SK-N-SH (cell line): ENCODE data around the gene PHOSPHO2. TPM values are rescaled to one million over a fixed set of nuclear protein-coding genes. Genes with fewer than 3 reads are reported as not detected.

ENCODE experiments used
- CTCF ChIA-PET: fragments of 300-600, 350-600 bp; formaldehyde crosslinking; extraction: SDS; loops from one replicate; lab custom pipeline; 2021; lab: Yijun Ruan, JAX
- POLR2A ChIA-PET: fragments of 350-600 bp; sonication (Branson Sonifier 250); formaldehyde crosslinking; extraction: SDS; loops from one replicate; lab custom pipeline; 2020; ENCODE audit warnings: antibody characterized with exemption, inconsistent platforms; lab: Yijun Ruan, JAX
- DNase-seq: peaks from one replicate; pipeline ENCODE4 v3.0.0; 2012
- H2AFZ ChIP-seq: fragments of 200-600 bp; sonication (generic); 2 replicates; pipeline ENCODE4 v1.8.1; 2016; ENCODE audit warnings: antibody characterized with exemption, mild to moderate bottlenecking, low read depth
- H3F3A ChIP-seq: fragments of 200-600 bp; sonication (generic); replicated peaks from 2 replicates; pipeline ENCODE3; 2016; ENCODE audit warnings: antibody characterized with exemption, mild to moderate bottlenecking; ENCODE audit not compliant: insufficient read depth
- H3K27ac ChIP-seq, 2 experiments: fragments of 200-500 bp in 1 of 2; fragments of 200-600 bp in 1 of 2; sonication (Bioruptor generic) in 1 of 2; sonication (generic), shearing (Covaris generic) in 1 of 2; 2 replicates each; pipeline versions ENCODE4 v1.5.1 to v1.6.1; 2014 to 2016; ENCODE audit warnings: low read depth in 2 of 2, inconsistent platforms in 1 of 2, low read length in 1 of 2, mild to moderate bottlenecking in 1 of 2, mixed read lengths in 1 of 2
- H3K27me3 ChIP-seq: fragments of 200-600 bp; sonication (generic), shearing (Covaris generic); 2 replicates; pipeline ENCODE4 v1.6.1; 2016; ENCODE audit warnings: mixed run types; ENCODE audit not compliant: insufficient read depth
- H3K36me3 ChIP-seq, 2 experiments: fragments of 200-500 bp in 1 of 2; fragments of 200-600 bp in 1 of 2; sonication (Bioruptor generic) in 1 of 2; sonication (generic) in 1 of 2; replicated peaks in 1 of 2; 2 replicates each; pipeline versions ENCODE3 to v1.5.1; 2014 to 2016; ENCODE audit warnings: low read length in 1 of 2, mild to moderate bottlenecking in 1 of 2; ENCODE audit not compliant: insufficient read depth in 2 of 2, control insufficient read depth in 1 of 2
- H3K4me1 ChIP-seq, 2 experiments: fragments of 200-500 bp in 1 of 2; fragments of 200-600 bp in 1 of 2; sonication (Bioruptor generic) in 1 of 2; sonication (generic), shearing (Covaris generic) in 1 of 2; 2 replicates each; pipeline versions ENCODE4 v1.5.1 to v1.6.1; 2014 to 2016; ENCODE audit warnings: low read depth in 1 of 2, low read length in 1 of 2, mixed run types in 1 of 2; ENCODE audit not compliant: insufficient read depth in 2 of 2, control insufficient read depth in 1 of 2
- H3K4me2 ChIP-seq: fragments of 200-600 bp; sonication (generic), shearing (Covaris generic); 2 replicates; pipeline ENCODE4 v1.6.1; 2017; ENCODE audit warnings: mixed run types
- H3K4me3 ChIP-seq, 2 experiments: fragments of 200-500 bp in 1 of 2; fragments of 200-600 bp in 1 of 2; sonication (Bioruptor generic) in 1 of 2; sonication (generic), shearing (Covaris generic) in 1 of 2; 2 replicates each; pipeline versions ENCODE4 v1.5.1 to v1.8.1; 2014 to 2016; ENCODE audit warnings: low read depth in 2 of 2, inconsistent platforms in 1 of 2, low read length in 1 of 2, mild to moderate bottlenecking in 1 of 2, mixed read lengths in 1 of 2, moderate library complexity in 1 of 2
- H3K79me2 ChIP-seq: fragments of 200-600 bp; sonication (generic); 2 replicates; pipeline ENCODE4 v1.8.1; 2017; ENCODE audit warnings: mild to moderate bottlenecking; ENCODE audit not compliant: insufficient read depth
- H3K9ac ChIP-seq: fragments of 200-600 bp; sonication (generic); 2 replicates; pipeline ENCODE4 v1.6.1; 2017; ENCODE audit warnings: mixed run types
- H3K9me2 ChIP-seq: fragments of 200-600 bp; sonication (generic); 2 replicates; pipeline ENCODE4 v1.6.1; 2017; ENCODE audit warnings: mixed run types
- H3K9me3 ChIP-seq: fragments of 200-600 bp; sonication (generic); 2 replicates; pipeline ENCODE4 v1.6.1; 2017; ENCODE audit warnings: mixed run types, mild to moderate bottlenecking, moderate library complexity
- H4K20me1 ChIP-seq: fragments of 200-600 bp; sonication (generic); 2 replicates; pipeline ENCODE4 v1.6.1; 2017; ENCODE audit warnings: mild to moderate bottlenecking, mixed run types; ENCODE audit not compliant: insufficient read depth
- ELF1 ChIP-seq: IDR thresholded peaks from 2 replicates; pipeline ENCODE4 v1.4.0; 2012
- EP300 ChIP-seq, 2 experiments: IDR thresholded peaks; 2 replicates each; pipeline versions ENCODE4 v1.4.0 to v1.6.1; 2012; ENCODE audit warnings: borderline replicate concordance in 1 of 2, low read depth in 1 of 2, low read length in 1 of 2
- FOSL2 ChIP-seq: IDR thresholded peaks from 2 replicates; pipeline ENCODE4 v1.4.0; 2012; ENCODE audit warnings: low read depth, mild to moderate bottlenecking, moderate library complexity, borderline replicate concordance
- FOXJ3 ChIP-seq: sonication (generic); formaldehyde crosslinking; IDR thresholded peaks from 2 replicates; pipeline ENCODE4 v1.5.1; 2020; ENCODE audit warnings: mild to moderate bottlenecking, missing genetic modification reagents
- FOXM1 ChIP-seq: IDR thresholded peaks from 2 replicates; pipeline ENCODE4 v1.4.0; 2012; ENCODE audit warnings: low read depth, mild to moderate bottlenecking
- MEF2A ChIP-seq: IDR thresholded peaks from 2 replicates; pipeline ENCODE4 v1.4.0; 2012; ENCODE audit warnings: low read depth, borderline replicate concordance
- PBX3 ChIP-seq: IDR thresholded peaks from 2 replicates; pipeline ENCODE4; 2012
- POLR2AphosphoS5 ChIP-seq: IDR thresholded peaks from 2 replicates; pipeline ENCODE4 v1.6.1; 2012; ENCODE audit warnings: low read depth, low read length
- RFX5 ChIP-seq: IDR thresholded peaks from 2 replicates; pipeline ENCODE4 v1.6.1; 2012; ENCODE audit warnings: mild to moderate bottlenecking, improper control_type of control experiment, low read length
- SIN3A ChIP-seq: IDR thresholded peaks from 2 replicates; pipeline ENCODE4 v1.6.1; 2012; ENCODE audit warnings: low read depth, mild to moderate bottlenecking, low read length, moderate library complexity, borderline replicate concordance
- SMC3 ChIP-seq: IDR thresholded peaks from 2 replicates; pipeline ENCODE4 v1.6.1; 2012; ENCODE audit warnings: low read depth, low read length, improper control_type of control experiment
- USF1 ChIP-seq: IDR thresholded peaks from 2 replicates; pipeline ENCODE4 v1.4.0; 2012; ENCODE audit warnings: low read depth, borderline replicate concordance
- USF2 ChIP-seq: fragments of 150-350 bp; IDR thresholded peaks from 2 replicates; pipeline ENCODE4 v1.6.1; 2017; ENCODE audit warnings: antibody characterized with exemption, low read length, low read depth, borderline replicate concordance
- WGBS: methylation state at CpG from one replicate; pipeline ENCODE4 v1.1.6; 2017; ENCODE audit warnings: low lambda C conversion rate; 5-methylcytosine and 5-hydroxymethylcytosine counted together
- polyA plus RNA-seq, 3 experiments: library from polyadenylated mRNA; depleted of rRNA; stranded (reverse); fragments of >200 nt; gene quantifications; 2 replicates each; pipeline ENCODE4 v1.2.3, GENCODE V29; 2012
- TF ChIP-seq, protein P1 (sequence below): IDR thresholded peaks from 2 replicates; pipeline ENCODE4 v1.6.1; 2012; ENCODE audit warnings: mild to moderate bottlenecking, low read depth, low read length, moderate library complexity
- TF ChIP-seq, protein P2 (sequence below): fragments of 150-350 bp; IDR thresholded peaks from 2 replicates; pipeline ENCODE4 v1.6.1; 2016; ENCODE audit warnings: mild to moderate bottlenecking, low read depth, low read length

Gene PHOSPHO2
- polyA plus RNA-seq, 1 of the 3 experiments (the other 2 are of a cell fraction): 1.1 TPM

- no peak overlapping the region for H3K4me2 ChIP-seq
- H3K9me2 ChIP-seq: no peaks in the 10 kb centered on the region
- no peak overlapping the region for H3K9ac ChIP-seq
- no peaks in the 10 kb centered on the region for H3F3A ChIP-seq
- POLR2A ChIA-PET: no interaction called here
- H3K36me3 ChIP-seq: peaks cover 1 to 10% of the 10 kb centered on the region in 2 experiments
- no peak overlapping the region for H3K4me3 ChIP-seq
- no peak overlapping the region for H2AFZ ChIP-seq
- no peaks in the 10 kb centered on the region for H3K79me2 ChIP-seq
- peaks cover 0 to 2% of the 10 kb centered on the region in 2 experiments; a peak in 1 of 4 replicates for H3K4me1 ChIP-seq
- 95% methylated on average over 2 of the region's 2 CpGs for WGBS
- DNase-seq: no peak
- no peaks in the 10 kb centered on the region for H3K27me3 ChIP-seq
- H4K20me1 ChIP-seq: no peaks in the 10 kb centered on the region
- H3K27ac ChIP-seq: no peak overlapping the region
- CTCF ChIA-PET: no interaction called here
- H3K9me3 ChIP-seq: no peaks in the 10 kb centered on the region
- no peak for TF ChIP-seq USF2
- no peak for TF ChIP-seq EP300 (IDR thresholded peaks at IDR 0.05; ENCODE audit: borderline replicate concordance in 1 of 2, low read depth in 1 of 2, low read length in 1 of 2)
- TF ChIP-seq, protein P1, sequence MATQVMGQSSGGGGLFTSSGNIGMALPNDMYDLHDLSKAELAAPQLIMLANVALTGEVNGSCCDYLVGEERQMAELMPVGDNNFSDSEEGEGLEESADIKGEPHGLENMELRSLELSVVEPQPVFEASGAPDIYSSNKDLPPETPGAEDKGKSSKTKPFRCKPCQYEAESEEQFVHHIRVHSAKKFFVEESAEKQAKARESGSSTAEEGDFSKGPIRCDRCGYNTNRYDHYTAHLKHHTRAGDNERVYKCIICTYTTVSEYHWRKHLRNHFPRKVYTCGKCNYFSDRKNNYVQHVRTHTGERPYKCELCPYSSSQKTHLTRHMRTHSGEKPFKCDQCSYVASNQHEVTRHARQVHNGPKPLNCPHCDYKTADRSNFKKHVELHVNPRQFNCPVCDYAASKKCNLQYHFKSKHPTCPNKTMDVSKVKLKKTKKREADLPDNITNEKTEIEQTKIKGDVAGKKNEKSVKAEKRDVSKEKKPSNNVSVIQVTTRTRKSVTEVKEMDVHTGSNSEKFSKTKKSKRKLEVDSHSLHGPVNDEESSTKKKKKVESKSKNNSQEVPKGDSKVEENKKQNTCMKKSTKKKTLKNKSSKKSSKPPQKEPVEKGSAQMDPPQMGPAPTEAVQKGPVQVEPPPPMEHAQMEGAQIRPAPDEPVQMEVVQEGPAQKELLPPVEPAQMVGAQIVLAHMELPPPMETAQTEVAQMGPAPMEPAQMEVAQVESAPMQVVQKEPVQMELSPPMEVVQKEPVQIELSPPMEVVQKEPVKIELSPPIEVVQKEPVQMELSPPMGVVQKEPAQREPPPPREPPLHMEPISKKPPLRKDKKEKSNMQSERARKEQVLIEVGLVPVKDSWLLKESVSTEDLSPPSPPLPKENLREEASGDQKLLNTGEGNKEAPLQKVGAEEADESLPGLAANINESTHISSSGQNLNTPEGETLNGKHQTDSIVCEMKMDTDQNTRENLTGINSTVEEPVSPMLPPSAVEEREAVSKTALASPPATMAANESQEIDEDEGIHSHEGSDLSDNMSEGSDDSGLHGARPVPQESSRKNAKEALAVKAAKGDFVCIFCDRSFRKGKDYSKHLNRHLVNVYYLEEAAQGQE: no peak
- no peak for TF ChIP-seq FOXM1
- no peak for TF ChIP-seq FOXJ3 (CRISPR knock-in tag)
- no peak for TF ChIP-seq FOSL2
- no peak for TF ChIP-seq POLR2AphosphoS5
- TF ChIP-seq RFX5: no peak
- no peak for TF ChIP-seq SIN3A
- no peak for TF ChIP-seq SMC3
- TF ChIP-seq ELF1: no peak
- TF ChIP-seq, protein P2, sequence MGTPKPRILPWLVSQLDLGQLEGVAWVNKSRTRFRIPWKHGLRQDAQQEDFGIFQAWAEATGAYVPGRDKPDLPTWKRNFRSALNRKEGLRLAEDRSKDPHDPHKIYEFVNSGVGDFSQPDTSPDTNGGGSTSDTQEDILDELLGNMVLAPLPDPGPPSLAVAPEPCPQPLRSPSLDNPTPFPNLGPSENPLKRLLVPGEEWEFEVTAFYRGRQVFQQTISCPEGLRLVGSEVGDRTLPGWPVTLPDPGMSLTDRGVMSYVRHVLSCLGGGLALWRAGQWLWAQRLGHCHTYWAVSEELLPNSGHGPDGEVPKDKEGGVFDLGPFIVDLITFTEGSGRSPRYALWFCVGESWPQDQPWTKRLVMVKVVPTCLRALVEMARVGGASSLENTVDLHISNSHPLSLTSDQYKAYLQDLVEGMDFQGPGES: no peak
- no peak for TF ChIP-seq USF1
- no peak for TF ChIP-seq MEF2A
- no peak for TF ChIP-seq PBX3
Measured at GRCh38 chr2:169746240-169746639, 52.0 kb downstream of the PHOSPHO2 start.
